ENCODE measurements around the gene GPS2.

Gene GPS2

DNA sequence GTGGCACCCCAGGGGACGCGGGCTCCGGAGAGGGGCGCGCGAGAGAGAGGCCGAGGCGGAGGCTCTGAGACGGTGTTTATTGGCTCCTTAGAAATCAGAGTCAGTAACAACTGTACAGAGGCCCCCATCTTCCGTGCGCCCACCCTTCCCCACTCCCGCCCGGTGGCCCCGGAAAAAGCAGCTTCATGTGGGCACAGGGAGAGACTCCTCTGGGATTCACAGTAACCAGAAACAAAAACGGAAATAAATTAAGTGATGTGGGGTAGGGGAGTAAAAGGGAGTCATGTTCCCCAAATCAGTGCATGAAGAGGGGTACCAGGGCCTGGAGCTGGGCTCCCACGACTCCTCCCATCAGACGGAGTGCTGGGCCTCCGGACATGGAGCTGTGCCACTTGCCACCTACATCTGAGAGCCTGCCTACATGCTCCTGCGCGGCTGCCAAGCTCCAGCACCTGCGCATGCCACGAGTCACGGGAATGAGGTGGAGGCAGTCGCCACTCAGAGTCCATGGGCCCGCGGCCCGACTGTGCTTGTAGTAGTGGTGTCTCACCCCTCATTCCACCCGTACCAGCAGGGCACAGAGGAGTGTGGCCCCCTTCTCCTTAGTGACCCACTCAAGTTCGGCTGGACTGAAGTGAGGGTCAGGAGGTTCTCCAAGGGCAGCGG, 543 bp upstream of the GPS2 start:
- DNase-seq: no peak

DNA sequence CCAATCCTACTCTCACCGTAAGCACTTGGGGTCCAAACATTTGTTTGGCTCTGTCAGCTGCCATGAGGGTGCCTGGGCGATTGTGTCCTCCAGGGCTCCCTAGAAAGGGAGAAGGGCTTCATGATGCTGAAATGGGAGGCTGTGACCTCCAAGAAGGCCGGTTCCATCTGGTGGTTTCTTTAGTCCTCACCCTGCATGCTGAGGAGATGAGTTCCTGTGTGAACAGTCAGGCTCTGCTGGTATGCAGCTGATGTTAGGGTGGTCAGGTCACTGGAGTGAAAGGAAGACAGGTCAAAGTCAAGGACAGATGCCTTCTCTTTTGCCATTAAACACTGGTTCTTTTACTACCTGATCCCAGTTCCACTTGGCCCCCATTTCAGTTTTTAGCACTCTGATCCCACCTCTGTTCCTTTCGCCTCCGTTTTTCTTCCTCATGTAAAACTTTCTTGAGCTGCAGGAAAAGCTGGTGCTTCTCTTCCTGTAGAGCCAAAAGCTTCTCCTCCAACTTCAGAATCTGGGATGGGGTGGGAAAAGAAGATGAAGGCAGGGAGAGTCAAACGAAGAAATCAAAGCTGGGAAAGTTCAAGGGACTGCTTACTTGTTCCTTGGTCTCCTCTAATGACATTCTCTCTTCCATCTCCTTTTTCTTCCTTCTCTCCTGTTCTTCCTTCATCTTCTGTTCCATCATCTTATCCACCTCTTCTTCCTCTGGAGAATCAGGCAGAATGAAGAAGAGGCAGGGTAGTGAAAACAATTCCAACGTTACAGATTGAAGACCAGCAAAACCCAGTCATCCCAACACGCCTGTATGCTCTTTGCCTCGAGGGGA, 1.1 kb downstream of the GPS2 start:
- peak; percentile 16 for DNase-seq

DNA sequence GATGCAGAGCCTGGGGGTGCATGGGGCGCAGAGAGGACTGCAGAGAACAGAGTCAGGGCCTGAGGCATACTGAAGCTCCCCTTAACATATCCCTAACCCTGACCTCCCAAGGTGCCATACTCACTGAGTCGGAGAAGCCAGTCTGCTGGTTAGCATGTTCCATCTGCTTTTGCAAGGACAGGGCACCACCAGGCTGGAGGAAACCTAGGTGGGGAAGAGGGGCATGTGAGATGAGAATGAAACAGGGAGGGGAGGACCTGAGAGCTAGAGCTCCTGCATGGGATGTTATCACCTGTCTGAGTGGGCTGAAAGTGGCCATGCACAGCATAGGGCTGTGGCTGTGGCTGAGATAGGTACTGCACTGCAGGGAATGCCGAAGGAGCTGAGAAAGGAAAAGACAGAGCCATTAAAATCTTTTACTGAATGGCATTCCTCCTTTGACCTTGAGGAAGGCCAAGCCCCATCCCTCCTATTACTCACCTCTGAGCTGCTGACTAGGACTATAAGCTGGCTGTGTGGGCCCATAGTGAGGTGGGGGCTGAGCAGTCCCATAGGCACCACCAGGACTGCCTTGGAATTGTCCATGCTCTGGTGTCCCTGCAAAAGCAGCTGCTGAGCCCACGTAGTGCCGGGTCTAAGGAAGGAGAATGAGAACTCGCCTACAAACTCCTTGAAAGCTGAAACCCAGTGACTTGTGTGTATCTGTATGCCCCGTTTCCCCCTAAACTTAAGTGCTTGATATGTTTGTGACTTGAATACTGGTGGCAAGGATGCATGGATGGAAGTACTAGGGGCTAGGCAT, 1.9 kb downstream of the GPS2 start:
- no peak for DNase-seq

DNA sequence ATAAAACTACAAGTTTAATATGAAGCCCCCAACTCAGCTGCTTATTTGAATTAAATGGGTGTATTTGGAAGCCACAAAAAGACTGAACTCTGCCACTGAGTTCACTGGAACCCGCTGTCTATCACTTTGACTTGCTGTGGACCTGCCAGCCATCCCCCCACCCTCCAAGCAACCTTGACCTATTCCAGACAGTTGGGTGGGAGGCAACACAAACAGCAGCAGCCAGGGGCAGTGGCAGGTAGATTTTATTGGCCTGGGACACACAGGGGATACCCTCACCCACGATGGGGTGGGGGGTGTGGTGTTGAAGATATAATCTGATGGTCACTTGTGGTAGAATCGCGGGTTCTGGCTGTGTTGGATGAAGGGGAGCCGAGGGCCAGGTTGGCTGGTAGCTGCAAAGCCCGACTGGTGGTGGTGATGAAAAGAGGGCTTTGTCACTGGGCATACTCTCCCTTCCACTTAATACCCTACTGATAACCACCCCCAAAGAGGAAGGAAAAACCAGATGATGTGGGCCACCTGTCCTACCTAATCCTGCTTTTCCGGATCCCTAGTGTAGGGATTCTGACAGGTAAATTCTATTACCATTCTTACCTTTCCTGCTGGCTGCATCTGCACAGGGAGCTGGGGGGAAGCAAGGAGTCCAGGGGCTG, 2.6 kb downstream of the GPS2 start:
- DNase-seq: no peak

DNA sequence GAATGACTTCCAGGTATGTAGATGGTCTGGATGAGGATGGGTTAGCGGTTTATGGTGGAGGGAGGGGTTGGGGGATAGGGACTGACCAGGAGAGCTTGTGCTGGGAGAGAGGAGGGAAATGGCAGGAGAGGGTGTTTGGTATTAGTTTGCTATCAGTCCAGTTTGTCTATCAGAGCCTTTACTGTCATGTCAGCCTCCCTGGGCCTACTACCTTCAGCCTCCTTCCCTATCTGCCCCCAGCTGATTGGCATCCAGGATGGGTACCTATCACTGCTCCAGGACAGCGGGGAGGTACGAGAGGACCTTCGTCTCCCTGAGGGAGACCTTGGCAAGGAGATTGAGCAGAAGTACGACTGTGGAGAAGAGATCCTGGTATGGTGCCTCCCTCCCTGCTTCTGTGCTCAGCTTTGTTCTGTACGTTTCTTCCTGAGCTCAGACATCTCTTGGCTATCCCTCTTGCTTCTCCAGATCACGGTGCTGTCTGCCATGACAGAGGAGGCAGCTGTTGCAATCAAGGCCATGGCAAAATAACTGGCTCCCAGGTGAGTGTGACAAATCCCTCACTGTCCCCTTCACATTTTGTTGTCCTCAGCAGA, 4.0 kb downstream of the GPS2 start:
- no peak for DNase-seq

DNA sequence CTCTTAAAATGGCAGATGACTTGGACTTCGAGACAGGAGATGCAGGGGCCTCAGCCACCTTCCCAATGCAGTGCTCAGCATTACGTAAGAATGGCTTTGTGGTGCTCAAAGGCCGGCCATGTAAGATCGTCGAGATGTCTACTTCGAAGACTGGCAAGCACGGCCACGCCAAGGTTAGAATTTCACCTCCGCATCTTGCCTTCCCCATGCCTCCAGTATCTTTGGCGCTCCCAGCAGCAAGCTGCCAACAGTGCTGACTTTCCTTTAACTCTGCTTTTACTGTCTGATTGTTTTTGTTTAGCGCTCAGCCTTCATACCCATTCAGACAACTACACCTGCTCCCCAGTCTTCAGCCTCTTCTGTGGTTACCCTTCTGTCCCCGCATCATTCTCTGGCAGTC, 5.5 kb downstream of the GPS2 start:
- DNase-seq: no peak

DNA sequence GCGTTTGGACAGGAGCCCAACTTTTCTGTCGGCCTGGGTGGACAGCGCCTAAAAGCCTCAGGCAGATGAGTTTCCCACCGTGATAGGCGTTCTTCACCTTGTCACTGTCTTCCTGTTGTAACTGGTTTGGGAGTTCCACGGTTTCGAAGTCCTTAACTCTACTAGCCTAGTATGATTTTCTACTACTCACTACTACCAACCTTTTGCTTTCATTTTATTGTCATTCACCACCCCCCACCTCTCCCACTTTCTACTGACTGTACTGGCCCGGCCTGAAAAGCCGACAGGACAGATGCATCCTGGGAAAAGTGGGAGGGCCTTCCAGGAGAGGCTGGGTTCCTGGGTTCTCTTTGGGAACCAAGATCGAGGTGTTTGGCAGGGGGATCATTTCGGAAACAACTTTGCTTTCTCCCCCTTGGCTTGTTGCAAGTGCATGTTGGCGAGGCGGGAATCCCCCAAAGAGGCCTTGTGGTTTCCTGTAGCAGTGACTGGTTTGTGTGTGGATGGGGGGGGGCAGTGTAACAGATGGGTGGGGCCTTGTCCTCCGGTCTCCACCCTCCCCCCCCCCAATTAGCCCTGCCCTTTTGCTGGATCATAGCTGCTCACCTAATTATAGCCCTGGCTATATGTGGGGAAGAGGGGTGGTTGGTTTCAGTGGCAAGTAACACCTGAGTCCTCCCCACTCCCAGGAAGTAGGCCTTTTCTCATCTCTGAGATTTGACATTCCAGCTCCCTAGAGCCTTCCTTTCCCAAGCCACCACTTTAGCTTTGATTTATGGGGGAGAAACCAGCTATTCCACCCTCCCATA, 6.3 kb downstream of the GPS2 start:
- peak; percentile 76 for DNase-seq

DNA sequence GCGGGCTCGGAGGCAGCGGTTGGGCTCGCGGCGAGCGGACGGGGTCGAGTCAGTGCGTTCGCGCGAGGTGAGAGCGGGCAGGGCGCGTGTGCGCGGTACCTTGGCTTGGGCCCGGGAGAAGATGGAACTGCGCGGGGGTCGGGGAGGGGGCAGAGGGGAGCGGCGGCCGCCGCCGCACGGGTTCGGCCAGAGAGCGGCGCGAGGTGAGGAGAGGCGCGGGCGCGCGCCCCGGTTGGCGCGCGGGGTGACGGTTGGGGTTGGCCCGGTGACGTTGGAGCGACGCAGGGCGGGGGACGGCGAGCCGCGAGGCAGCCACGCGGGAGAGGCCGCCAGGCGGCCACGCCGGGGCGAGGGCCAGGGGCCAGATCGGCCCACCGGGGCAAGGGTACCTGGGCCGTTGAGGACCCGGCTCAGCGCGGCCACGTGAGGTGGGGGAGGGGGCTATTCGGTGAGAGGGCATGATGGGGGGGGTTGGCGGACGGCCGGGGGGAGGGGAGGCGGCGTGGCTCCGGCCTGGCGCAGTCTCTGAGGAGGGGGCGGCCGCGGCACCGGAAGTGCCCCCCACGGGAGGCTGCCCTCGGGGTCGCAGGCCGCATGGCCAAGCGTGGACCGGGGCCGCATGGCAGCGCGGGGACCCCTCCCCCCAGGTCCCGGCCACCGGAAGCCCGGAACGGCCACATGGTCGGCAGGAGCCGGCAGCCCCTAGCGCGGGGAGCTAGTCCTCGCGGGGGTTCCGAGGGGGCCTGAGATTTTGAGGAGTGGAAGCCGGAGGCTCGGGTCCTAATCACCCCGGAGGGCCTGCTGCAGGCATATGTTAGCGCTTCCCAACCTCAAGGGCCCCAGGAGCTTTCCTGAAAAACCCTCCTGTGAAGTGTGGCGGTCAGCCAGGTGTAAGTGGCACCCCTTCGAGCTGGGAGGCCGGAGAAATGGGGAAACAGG, 7.2 kb downstream of the GPS2 start:
- DNase-seq: peak; percentile 31

DNA sequence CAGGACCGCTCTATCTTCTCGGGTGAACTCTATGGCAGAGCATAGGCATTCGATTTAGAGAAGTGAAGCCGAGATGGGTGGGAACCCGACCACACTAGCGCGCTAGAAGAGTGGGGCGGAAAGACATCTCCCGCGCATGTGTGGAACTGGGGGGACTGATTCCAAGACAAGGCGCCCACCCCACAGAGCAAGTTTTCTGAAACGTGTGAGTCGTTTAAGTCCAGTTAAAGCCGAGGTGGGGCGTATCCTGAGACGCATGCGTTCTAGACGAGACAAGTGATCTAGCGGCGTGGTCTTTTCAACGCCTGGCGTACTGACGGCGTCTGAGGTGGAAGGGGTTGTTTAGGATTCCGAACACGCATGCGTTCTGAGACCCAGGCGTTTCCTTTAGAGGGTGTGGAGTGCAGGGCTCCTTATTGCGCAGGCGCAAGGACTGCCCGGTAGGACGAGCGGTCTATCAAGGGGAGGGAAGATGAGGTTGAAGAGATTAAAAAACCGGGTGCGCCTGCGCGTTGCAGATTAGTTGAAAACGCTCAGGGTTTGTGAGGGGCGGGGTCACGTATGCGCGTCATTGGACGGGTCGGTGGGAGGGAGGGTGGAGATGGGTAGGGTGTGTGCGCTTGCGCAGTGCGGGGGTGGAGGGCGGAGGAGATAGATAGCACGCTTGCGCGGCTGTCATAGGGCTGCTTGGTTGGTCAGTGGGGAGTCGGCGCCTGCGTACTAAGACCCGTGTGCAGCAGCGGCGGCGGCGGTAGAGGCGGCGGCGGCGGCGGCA, 8.1 kb downstream of the GPS2 start, which contains the start of gene EIF5A:
EIF5A (plus strand) TSS at position 718 of the 775 bp plus-strand sequence. CDS start 2,008 bp downstream, outside the sequence.
- peak; percentile 100 for DNase-seq

DNA sequence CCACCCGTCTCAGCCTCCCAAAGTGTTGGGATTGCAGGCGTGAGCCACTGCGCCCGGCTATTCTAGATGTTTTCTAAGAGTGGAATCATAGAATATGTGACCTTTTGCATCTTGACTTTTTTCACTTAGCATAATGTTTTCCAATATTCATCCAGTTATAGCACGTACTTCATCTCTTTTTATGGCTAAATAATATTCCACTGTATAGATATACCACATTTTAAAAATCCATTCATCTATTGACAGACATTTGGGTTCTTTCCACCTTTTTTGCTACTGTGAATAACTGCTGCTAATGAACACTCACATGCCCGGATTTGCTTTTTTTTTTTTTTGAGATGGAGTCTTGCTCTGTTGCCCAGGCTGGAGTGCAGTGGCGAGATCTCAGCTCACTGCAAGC, 11.0 kb downstream of the GPS2 start:
- no peak for DNase-seq

DNA sequence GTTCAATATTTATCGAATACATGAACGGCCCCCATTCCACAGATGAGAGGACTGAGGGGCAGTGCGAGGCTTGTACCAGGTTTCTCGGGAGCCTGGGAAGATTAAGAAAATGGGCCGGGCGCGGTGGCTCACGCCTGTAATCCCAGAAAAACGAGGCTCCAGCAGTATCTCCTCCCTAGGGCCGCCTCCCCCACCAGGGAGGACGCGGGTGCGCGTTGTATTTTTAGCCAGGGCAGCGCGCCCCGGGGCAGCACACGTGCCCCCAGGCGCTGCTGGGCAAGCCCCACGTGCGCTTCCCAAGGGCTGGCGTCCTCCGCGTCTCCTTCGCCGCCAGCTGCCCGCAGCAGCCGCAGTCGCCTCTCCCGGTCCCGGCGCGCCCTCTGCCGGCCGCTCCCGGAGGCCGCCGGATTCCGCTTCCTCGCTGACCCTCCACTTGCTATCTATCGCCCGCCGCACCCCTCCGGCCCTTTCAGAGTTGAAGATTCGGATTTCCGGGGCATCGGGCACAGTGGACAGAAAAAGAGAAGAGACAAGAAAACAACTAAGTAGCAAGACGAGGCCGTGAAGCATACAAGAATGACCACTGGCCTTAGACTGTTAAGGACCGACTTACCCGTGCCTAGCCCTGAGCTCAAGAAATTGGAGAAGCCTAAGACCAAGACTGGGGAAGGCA, 18.8 kb downstream of the GPS2 start:
- peak; percentile 72 for DNase-seq

DNA sequence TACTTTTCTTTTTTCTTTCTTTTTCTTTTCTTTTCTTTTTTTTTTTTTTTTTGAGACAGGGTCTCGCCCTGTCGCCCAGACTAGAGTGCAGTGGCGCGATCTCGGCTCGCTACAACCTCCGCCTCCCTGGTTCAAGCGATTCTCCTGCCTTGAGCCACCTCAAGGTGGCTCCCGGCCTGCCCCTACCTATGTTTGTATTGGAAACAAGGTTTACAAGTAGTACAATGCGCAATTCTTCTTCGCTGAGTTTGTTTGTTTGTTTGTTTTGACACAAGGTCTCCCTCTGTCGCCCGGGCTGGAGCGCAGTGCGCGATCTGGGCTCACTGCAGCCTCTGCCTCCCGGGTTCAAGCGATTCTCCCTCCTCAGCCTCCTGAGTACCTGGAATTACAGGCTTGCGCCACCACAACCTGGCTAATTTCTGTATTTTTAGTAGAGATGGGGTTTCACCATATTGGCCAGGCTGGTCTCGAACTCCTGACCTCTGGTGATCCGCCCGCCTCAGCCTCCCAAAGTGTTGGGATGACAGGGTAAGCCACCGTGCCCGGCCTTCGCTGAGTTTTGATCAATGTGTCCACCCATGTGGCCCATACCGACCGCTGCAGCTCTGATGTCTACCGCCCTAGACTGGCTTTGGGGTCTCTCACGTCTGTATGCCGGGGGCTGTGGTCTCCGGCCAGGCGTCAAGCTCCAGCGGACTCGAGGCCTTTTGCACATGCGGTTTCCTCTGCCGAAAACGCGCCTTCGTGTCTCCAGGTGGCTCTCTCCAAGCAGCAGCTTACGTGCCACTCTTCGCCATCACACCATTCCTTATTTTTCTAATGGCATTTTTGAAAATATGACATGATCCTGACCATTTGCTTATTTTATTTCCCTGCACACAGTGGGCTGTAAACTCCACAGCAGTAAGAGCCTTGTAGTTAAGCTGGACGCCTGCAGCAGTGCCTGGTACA, 19.7 kb downstream of the GPS2 start:
- no peak for DNase-seq

DNA sequence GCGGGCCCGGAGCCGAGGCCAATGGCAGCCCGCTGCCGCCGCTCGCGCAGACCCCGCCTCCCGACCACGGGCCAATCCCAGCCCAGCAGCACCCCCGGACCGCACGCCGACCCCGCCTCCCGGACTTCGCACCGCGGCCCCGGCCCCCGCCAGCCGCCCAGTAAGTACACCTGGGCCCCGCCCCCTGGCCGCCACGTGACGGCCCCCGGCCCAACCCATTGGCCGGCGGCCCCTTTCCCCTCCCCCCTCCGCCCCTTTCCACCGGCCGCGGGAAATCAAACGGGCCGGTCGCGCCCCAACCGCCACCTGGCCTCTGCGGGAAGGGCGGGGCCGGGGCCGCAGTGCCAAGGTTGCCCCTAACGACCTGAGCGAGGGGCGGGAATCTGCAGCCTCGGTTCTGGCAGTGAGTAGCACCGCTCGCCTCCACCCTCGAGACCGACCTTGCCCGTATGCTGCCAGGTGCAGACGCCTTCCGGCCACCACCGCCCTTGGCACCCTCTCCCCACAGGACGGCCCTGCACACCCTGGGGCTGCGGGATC, 20.5 kb downstream of the GPS2 start, which contains the start of gene YBX2:
YBX2 (minus strand) TSS at position 26 of the 540 bp plus-strand sequence. CDS start 139 bp downstream, outside the sequence.
- DNase-seq: peak; percentile 27

DNA sequence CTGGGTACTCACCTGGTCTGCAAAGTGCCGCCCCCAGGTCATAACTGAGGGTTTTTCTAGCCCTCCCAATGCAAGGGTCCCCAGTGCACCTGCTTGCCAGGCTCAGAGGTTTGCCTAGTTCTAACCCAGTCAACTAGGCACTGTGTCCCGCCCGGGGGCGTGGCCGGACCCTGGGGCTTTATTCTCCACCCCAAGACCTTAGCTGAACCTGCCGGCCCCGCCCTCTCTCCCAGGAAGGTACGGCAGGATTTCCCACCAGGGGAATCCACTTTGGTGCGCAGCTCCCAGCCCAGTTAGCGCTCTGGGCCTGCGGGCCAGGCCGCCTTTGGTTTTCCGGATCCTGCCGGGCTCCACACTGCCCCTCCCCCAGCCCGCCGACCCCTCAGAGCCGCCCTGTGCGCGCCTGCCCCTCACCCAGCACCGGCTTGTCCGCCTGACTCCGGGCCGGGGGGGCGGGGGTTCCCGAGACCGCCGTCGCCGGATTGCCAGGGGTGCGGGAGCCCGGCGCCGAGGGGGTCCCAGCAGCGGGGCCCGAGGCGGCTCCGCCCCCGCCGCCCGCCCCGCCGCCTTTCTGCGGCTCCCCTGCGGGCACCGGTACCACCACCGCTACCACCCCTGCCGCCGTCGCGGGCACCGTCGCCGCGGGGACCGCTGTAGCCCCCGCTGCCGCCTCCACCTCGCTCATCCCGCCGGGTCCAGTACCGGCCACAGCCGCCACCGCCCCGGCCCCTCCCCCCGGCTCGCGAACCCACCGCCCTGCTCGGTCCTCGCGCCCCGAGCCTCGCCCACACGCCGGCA, 21.1 kb downstream of the GPS2 start:
- no peak for DNase-seq

DNA sequence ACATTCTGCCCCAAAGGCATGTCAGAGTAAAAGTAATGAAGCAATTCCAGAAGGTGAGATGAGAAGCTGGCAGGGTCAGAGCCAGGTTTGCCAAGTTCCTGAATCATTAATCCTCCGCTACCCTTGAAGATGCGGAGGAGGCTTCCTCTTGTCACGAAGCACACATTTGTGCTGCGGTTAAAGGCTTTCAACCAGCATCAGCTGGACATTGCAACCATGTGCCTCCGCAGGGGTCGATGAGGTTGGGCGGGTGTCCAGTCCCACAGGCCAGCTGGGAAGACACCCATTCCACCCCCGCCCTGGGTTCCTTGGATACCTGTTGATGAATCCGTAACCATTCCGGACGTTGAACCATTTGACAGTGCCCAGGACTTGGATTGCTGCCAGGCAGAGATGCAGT, 22.0 kb downstream of the GPS2 start:
- DNase-seq: no peak

DNA sequence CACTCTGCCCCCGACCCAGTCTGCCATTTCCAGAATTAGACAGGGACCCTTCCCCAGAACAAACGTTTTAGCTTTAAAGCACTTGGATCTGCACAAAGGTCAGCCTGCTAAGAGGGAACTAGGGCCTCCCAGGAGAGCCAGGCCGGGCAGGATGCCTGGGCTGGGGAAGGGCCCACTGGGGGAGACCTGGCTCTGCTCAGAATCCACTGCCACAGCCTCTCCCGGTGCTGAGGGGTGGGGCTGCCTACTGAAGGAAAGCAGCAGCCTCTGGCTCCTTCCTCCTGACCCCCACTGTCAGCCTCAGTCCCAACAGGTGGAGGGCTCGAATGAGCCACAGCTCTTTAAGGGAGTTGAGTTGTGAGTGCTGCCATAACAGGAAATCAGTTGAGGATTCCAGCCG, 22.4 kb downstream of the GPS2 start:
- DNase-seq: no peak

All from fibroblast of skin of abdomen (primary cell).